IPS DF 6.9 (cell line): ENCODE data around the gene ZNF672.
"Not testable (repeated sequence)": the region's sequence is repeated elsewhere in the genome, so short reads cannot be mapped to it uniquely, and the experiment has no call there.

Source experiments
- DNase-seq: peaks from one replicate; pipeline ENCODE4 v3.0.0-alpha.2; 2013; ENCODE audit warnings: low read depth, low spot score
- H3K27ac ChIP-seq: one replicate; pipeline ENCODE4 v1.5.1; 2013; ENCODE audit warnings: low read length, control low read depth
- H3K27me3 ChIP-seq: 2 replicates; pipeline ENCODE4 v1.6.1; 2013; ENCODE audit warnings: mild to moderate bottlenecking, low read length; ENCODE audit not compliant: control insufficient read depth, insufficient read depth
- H3K36me3 ChIP-seq: 2 replicates; pipeline ENCODE4 v1.6.1; 2013; ENCODE audit warnings: low read length; ENCODE audit not compliant: control insufficient read depth, insufficient read depth
- H3K4me1 ChIP-seq: 2 replicates; pipeline ENCODE4 v1.6.1; 2013; ENCODE audit warnings: low read length; ENCODE audit not compliant: control insufficient read depth, insufficient read depth
- H3K4me3 ChIP-seq: 2 replicates; pipeline ENCODE4 v1.5.1; 2013; ENCODE audit warnings: mild to moderate bottlenecking, low read length
- H3K9me3 ChIP-seq: 2 replicates; pipeline ENCODE4 v1.6.1; 2013; ENCODE audit warnings: low read length, inconsistent platforms; ENCODE audit not compliant: control insufficient read depth, insufficient read depth
- WGBS: extraction: QIAGEN DNeasy Blood & Tissue Kit; methylation state at CpG from one replicate; pipeline ENCODE4 v1.1.7; 2013; ENCODE audit warnings: mixed read lengths, missing lambda C conversion rate; ENCODE audit not compliant: insufficient read length, insufficient coverage; 5-methylcytosine and 5-hydroxymethylcytosine counted together

ZNF672 gene

DNA sequence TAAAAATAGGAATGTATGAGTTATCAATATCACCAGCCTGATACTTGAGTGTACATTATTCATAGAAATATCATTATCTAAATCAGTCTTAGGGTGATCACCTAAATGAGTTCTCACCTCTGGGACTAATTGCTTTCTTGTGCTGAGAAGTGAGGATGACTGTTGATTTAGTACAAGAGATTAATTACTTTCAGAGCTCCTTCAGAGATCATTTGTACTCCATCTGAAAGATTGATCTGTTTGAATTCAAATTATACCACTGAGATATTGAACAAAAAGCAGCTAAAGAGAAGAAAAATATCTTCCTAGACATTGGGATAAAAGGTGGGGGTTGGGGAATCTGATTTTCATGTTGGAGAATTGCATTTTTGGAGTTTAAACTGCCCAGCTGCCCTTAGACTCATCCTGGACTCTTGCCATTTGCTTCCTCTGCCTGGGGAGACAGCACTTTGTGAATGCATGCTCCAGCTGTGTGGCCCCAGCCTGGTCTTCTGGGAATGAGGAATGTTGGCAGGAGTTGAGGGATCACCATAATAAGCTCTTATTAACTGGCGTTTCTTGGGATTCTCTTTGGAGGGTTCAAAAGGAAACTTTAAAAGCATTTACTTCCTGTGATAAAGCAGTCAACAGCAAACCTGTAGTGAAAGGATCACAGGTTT lies 48.3 kb downstream of the ZNF672 start:
- WGBS = no CpG with 5 or more reads among the region's 1 CpG
- Histone ChIP-seq H3K27me3 (no peaks in the 10 kb centered on the region), H3K27ac (no peak overlapping the region), H3K4me1 (no peaks in the 10 kb centered on the region), H3K36me3 (no peaks in the 10 kb centered on the region), H3K4me3 (no peak overlapping the region), H3K9me3 (no peaks in the 10 kb centered on the region)
- no peak for DNase-seq

DNA sequence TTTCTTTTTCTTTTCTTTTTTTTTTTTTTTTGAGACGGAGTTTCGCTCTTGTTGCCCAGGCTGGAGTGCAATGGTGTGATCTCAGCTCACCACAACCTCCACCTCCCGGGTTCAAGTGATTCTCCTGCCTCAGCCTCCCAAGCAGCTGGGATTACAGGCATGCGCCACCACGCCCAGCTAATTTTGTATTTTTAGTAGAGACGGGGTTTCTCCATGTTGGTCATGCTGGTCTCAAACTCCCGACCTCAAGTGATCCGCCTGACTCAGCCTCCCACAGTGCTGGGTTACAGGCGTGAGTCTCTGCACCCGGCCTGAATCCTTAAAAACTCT lies 51.9 kb downstream of the ZNF672 start:
- not testable (repeated sequence) for H3K27me3 ChIP-seq, H3K27ac ChIP-seq, DNase-seq, H3K4me3 ChIP-seq, H3K9me3 ChIP-seq, H3K36me3 ChIP-seq, H3K4me1 ChIP-seq
- WGBS = no CpG with 5 or more reads among the region's 10 CpGs

DNA sequence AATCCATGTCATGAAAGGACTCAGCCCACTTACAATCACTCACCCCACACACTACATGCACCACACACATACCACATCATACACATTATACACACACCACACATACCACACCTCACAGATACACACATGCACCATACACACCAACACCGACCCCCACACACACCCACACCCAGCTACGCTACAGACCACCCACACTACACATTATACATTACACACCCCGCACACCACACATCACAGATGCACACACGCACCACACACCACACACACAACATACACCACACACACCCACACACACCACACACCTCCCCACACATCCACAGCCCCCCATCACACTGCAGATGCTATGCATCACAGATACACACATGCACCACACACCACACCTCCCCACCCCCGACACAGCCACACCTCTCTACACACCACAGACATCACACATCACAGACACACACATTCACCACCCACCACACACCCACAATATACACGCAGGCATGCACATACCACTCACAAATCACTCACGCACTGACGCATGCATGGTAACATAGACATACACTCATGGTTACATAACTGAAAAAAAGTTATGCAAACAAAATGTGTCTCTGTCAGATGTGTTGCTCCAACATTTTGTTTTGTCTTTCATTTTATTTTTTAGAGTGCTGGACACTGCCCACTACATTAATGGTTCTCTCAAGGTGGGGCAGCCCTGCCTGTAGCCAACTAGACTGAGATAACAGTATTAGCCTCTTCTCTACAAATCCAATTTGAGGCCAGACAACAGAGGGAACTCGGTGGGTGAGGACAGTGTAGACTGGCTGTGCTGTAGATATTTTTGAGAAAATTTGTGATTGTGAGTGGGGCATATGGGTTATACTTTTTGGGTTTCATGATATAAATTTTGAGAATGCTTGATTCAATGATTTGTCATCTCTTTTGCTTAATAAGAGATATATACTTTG lies 52.8 kb downstream of the ZNF672 start:
- 100% methylated on average over 5 of the region's 9 CpGs for whole genome bisulfite sequencing
- Histone ChIP-seq H3K9me3 (no peaks in the 10 kb centered on the region), H3K4me3 (no peak overlapping the region), H3K36me3 (no peaks in the 10 kb centered on the region), H3K27me3 (no peaks in the 10 kb centered on the region), H3K27ac (no peak overlapping the region), H3K4me1 (no peaks in the 10 kb centered on the region)
- DNase-seq = no peak

DNA sequence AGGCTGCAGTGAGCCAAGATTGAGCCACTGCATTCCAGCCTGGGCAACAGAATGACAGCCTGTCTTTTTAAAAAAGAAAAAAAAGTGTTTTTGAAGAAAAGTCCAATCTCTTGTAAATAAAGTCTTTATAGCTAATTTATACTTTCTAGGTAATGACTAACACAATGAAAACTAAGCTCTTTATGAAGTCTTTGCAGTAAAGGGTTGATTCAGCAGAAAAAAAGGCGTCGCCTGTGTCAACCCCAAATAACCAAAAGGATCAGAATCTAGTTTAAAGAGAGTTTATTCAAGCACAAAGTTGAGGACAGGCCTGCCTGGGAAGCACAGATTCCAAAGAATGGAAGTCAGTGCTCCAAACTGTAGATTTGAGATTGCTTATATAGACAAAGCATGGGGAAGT lies 53.7 kb downstream of the ZNF672 start:
- no peaks in the 10 kb centered on the region for H3K27me3 ChIP-seq
- no peaks in the 10 kb centered on the region for H3K9me3 ChIP-seq
- no peak for DNase-seq
- H3K4me3 ChIP-seq = no peak overlapping the region
- H3K4me1 ChIP-seq = no peaks in the 10 kb centered on the region
- no peaks in the 10 kb centered on the region for H3K36me3 ChIP-seq
- no CpG with 5 or more reads among the region's 2 CpGs for WGBS
- H3K27ac ChIP-seq = no peak overlapping the region

DNA sequence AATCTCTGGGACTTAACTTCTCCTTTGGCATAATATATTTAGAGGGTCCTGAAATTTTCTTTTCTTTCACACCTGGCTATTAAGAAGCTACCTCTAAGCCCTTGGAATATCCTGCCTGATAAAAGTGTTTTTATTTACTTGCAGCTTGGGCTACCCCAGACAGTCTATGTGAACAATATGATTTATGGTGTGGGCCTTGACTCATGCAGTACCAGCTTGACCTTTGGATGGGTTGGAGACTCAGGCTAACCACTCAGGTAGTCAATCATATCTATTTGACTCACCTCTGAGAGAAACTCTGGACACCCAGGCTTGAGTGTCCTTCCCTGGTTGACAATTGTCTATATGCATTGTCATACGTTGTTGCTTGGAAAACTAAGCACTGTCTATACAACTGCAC lies 54.6 kb downstream of the ZNF672 start:
- DNase-seq = no peak
- H3K4me3 ChIP-seq = no peak overlapping the region
- no CpG with 5 or more reads among the region's 1 CpG for WGBS

DNA sequence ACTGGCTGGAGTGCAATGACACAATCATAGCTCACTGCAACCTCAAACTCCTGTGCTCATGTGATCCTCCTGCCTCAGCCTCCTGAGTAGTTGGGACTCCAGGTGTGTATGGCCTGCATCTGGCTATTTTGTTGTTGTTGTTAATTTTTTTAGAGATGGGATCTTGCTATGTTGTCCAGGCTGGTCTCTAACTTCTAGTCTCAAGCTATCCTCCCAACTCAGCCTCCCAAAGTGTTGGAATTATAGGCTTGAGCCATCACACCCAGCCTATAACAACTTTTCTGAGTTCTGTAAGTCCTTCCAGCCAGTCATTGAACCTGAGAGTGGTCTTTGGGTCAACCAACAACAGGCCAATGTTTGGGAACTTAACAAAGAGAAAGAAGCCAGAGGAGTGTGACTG lies 56.8 kb downstream of the ZNF672 start:
- DNase-seq = no peak
- no peaks in the 10 kb centered on the region for H3K9me3 ChIP-seq
- H3K4me1 ChIP-seq = no peaks in the 10 kb centered on the region
- H3K27me3 ChIP-seq = no peaks in the 10 kb centered on the region
- no peak overlapping the region for H3K4me3 ChIP-seq
- H3K36me3 ChIP-seq = no peaks in the 10 kb centered on the region
- no peak overlapping the region for H3K27ac ChIP-seq

More for the DNA sequence above, 54.6 kb downstream of the ZNF672 start:
- no peaks in the 10 kb centered on the region for H3K36me3 ChIP-seq
- no peaks in the 10 kb centered on the region for H3K9me3 ChIP-seq
- H3K4me1 ChIP-seq = no peaks in the 10 kb centered on the region
- no peaks in the 10 kb centered on the region for H3K27me3 ChIP-seq
- no peak overlapping the region for H3K27ac ChIP-seq

DNA sequence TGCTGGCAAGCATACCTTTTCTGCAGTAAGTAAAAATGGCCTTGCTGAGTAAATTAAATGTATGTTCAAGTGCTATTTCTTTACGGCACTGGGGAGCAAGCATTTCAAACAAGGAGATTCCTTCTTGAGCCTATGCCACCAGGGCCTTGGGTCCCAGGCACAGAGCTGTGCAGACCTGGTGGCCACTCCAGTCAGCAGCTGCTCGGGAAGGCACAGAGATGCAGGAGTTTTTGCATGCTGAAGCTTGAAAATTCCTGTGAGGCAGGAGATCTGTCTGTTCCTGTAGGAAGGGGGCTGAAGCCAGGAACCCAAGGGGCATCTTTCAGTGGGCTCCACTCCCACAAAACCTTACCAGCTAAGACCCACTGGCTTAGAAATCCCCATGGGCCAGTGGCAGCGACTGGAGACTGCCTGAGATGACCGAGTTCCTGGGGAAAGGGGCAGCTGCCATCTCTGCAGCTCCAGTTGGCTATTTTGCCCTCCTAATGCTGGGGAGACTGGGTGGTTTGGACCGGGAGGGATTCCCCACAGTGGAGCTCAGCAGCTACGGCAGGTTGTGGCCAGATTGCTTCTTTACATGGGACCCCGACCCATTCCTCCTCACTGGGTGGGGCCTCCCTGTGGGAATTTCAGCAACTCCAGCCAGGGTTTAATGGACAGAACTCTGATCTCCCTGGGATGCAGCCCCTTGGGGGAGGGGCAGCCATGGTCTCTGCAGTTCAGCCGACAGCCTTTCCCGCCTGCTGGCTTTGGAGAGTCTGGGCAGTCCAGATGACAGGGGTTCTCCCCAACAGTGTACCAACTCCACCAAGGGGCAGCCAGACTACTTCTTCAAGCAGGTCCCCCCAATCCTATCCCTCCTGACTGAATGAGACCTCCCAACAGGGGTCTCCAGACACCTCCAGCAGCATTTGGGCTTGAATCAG lies 59.7 kb downstream of the ZNF672 start:
- no peak for DNase-seq
- Histone ChIP-seq H3K27ac (no peak overlapping the region), H3K27me3 (no peaks in the 10 kb centered on the region), H3K9me3 (no peaks in the 10 kb centered on the region), H3K4me1 (no peaks in the 10 kb centered on the region), H3K4me3 (no peak overlapping the region), H3K36me3 (no peaks in the 10 kb centered on the region)
- no CpG with 5 or more reads among the region's 9 CpGs for WGBS
